Measurements from ENCODE around the gene MORC3.

MORC3 gene

DNA sequence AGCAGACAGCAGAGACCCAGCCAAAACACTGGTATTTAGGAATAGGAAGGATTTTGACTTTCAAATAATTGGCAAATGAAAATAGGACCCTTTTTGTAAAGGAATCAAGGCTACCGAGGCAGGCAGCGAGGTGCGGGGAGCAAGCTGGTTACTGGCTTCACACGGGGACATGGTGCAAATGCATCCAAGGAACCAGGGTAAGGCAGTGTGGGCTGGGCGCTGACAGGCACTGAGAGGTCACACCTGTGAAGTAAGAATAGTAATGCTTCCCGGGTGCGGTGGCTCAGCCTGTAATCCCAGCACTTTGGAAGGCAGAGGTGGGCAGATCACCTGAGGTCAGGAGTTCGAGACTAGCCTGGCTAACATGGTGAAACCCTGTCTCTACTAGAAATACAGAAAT is 80.7 kb downstream of the MORC3 start:
- TF ChIP-seq, protein P1, sequence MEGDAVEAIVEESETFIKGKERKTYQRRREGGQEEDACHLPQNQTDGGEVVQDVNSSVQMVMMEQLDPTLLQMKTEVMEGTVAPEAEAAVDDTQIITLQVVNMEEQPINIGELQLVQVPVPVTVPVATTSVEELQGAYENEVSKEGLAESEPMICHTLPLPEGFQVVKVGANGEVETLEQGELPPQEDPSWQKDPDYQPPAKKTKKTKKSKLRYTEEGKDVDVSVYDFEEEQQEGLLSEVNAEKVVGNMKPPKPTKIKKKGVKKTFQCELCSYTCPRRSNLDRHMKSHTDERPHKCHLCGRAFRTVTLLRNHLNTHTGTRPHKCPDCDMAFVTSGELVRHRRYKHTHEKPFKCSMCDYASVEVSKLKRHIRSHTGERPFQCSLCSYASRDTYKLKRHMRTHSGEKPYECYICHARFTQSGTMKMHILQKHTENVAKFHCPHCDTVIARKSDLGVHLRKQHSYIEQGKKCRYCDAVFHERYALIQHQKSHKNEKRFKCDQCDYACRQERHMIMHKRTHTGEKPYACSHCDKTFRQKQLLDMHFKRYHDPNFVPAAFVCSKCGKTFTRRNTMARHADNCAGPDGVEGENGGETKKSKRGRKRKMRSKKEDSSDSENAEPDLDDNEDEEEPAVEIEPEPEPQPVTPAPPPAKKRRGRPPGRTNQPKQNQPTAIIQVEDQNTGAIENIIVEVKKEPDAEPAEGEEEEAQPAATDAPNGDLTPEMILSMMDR (conservative IDR thresholded peaks at IDR 0.05; ENCODE audit: control insufficient read depth, insufficient read depth, low read depth, low read length), result no peak
- no peak for DNase-seq (ENCODE audit: low read depth)

DNA sequence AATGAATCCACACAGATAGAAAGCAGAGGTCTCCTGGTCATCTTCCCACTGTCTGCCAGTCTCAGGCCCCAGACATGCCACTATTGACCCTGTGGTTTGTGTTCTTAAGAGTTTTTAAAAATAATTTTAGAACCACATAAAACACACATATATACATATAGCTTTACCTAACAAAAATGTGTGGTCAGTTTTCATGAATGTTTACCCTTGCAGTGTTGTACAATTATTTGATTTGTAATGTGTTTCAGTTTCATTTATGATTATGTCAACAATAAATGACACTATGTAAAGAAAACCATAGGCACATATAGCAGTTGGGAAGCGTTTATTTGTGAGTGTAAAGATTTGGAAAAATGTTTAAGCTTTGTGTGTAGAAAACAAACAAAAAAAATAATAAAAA is 82.3 kb downstream of the MORC3 start:
- TF ChIP-seq, protein P1 (conservative IDR thresholded peaks at IDR 0.05; ENCODE audit: control insufficient read depth, insufficient read depth, low read depth, low read length), result no peak
- H3K4me3 ChIP-seq (ENCODE audit: control insufficient read depth, low read depth, low read length), result no peak overlapping the region
- DNase-seq (ENCODE audit: low read depth), result no peak

More for the DNA sequence above, 80.7 kb downstream of the MORC3 start:
- H3K4me3 ChIP-seq (ENCODE audit: control insufficient read depth, low read depth, low read length), result no peak overlapping the region

DNA sequence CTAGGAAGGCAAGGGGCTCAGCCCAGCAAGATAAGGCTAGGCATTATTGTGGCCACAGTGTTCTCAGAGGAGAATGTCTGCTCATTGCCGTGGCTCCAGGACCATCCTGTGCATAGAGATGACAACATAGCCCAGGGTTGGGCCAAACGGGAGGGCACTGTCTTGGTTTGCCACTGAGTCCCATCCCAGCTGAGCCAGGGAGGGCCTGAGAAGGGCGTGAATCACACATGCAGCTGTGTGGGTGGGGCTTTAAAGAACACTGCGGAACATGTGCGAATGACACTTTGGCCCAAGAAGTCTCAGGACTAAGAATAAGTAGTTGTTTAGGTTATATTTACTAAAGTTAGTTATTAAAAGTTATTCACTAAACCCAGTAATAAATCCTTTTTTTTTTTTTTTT is 83.7 kb downstream of the MORC3 start:
- no peak overlapping the region for H3K4me3 ChIP-seq (ENCODE audit: control insufficient read depth, low read depth, low read length)
- TF ChIP-seq, protein P1 (conservative IDR thresholded peaks at IDR 0.05; ENCODE audit: control insufficient read depth, insufficient read depth, low read depth, low read length), result no peak
- DNase-seq (ENCODE audit: low read depth), result no peak

DNA sequence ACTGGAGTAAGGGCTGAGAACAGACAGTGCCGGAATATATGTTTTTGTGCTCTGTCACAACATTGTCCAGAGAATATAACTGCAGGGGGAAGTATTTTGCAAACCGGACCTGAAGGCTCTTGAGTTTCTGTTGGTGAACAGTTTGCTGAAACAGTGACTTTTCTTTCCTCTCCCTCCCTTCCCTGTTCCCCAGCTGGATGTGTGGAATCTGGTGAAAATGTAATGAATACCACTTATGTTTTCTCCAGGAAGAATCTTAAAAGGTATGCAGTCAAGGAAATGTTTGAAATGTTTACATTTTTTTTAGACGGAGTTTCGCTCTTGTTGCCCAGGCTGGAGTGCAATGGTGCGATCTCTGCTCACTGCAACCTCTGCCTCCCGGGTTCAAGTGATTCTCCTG is 88.6 kb downstream of the MORC3 start:
- no peak overlapping the region for H3K4me3 ChIP-seq (ENCODE audit: control insufficient read depth, low read depth, low read length)
- DNase-seq (ENCODE audit: low read depth), result no peak
- TF ChIP-seq, protein P1 (conservative IDR thresholded peaks at IDR 0.05; ENCODE audit: control insufficient read depth, insufficient read depth, low read depth, low read length), result no peak

DNA sequence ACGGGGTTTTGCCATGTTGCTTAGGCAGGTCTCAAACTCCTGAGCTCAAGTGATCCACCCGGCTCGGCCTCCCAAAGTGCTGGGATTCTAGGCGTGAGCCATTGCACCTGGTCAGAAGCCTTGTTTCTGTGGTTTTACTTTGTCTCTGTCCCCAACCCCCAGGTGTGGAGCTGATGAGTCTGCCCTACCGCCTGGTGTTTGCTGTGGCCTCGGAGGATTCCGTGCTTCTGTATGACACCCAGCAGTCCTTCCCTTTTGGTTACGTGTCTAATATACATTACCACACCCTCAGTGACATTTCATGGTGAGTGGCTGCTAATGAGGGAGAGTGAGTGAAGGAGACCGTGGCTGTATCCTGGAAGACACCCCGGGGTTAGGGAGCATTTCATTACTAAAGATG is 91.3 kb downstream of the MORC3 start:
- no peak overlapping the region for H3K4me3 ChIP-seq (ENCODE audit: control insufficient read depth, low read depth, low read length)
- DNase-seq (ENCODE audit: low read depth), result no peak
- TF ChIP-seq, protein P1 (conservative IDR thresholded peaks at IDR 0.05; ENCODE audit: control insufficient read depth, insufficient read depth, low read depth, low read length), result no peak

DNA sequence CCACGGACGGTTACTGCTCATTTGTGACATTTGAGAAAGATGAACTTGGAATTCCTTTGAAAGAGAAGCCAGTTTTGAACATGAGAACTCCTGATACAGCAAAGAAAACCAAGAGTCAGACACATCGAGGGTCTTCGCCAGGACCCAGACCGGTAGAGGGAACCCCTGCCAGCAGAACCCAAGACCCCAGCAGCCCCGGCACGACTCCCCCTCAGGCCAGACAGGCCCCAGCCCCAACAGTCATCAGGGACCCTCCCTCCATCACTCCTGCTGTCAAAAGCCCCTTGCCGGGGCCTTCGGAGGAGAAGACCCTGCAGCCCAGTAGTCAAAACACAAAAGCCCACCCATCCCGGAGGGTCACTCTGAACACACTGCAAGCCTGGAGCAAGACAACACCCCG is 92.9 kb downstream of the MORC3 start:
- no peak for DNase-seq (ENCODE audit: low read depth)
- TF ChIP-seq, protein P1 (conservative IDR thresholded peaks at IDR 0.05; ENCODE audit: control insufficient read depth, insufficient read depth, low read depth, low read length), result no peak
- no peak overlapping the region for H3K4me3 ChIP-seq (ENCODE audit: control insufficient read depth, low read depth, low read length)

DNA sequence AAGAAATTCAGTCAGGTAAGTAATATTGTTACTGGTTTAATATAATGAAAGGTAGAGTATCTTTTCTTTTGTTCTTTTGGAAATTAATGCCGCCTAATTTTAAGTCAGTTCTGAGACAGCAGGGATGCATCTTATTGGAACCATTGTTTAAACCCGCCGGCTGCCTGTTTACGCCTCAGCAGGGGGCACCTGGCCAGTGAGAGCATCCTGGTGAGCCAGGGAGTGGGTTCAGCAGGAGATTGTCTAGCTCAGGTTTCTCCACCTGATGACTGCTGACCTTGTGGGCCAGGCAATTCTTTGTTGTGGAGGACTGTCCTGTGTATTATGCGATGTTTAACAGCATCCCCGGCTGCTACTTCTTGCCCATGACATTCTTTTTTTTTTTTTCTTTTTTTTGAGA is 95.4 kb downstream of the MORC3 start:
- TF ChIP-seq, protein P1 (conservative IDR thresholded peaks at IDR 0.05; ENCODE audit: control insufficient read depth, insufficient read depth, low read depth, low read length), result no peak
- DNase-seq (ENCODE audit: low read depth), result no peak
- H3K4me3 ChIP-seq (ENCODE audit: control insufficient read depth, low read depth, low read length), result no peak overlapping the region

Data from fibroblast of mammary gland (primary cell).